Thyroid gland (tissue), 4 donors: ENCODE results near the gene TGM3.

Experiments
- POLR2A ChIP-seq, 2 donors: fragments of 450-650 bp; IDR thresholded peaks; one replicate each; pipeline ENCODE4 v1.6.1; 2017; ENCODE audit warnings: antibody characterized with exemption in 2 of 2, mild to moderate bottlenecking in 2 of 2, moderate library complexity in 1 of 2
- TF ChIP-seq, protein P1 (sequence below), 6 experiments: fragments of 200-600 bp in 3 of 6; fragments of 450-650 bp in 3 of 6; sonication (generic) in 3 of 6; IDR thresholded peaks; one replicate each; pipeline ENCODE4 v1.5.1; 2016 to 2019; ENCODE audit warnings: antibody characterized with exemption in 6 of 6, mild to moderate bottlenecking in 2 of 6, inconsistent platforms in 1 of 6, moderate library complexity in 1 of 6

DNA sequence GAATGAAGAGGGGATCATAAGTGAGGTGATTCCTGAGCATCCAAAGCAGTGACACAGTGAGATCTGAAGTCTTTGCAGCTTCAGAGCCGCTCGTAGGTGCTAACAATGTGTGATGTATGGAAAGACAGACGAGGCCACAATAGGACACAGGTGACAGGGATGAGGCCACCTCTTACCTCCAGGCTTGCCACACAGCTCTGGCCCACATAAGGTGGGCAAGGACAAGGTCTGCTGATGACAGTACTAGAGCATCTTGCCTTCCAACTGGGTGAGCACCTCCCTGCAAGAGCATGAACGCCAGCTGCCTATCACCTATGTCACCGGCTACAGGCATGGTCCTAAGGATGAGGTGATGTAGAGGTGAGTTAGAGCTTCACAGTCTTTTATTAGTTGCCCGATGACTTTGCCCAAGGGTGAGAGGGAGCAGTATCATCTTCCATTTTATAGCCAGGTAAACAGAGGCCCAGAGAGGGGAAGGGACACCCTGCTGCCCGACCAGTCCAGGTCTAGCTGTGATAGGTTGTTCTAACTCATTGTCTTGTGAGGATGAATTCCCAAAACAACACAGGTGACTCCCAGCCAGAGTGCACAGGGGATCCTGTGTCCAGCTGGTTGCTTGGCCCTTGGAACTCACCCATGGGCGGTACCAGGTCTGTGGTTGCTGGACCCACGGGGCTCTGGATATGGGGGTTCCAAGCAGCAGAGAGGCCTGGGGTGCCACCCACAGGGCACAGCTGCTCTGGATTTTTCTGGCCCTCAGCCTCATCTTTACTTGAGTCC, 78.7 kb downstream of the TGM3 start:
- no peak for TF ChIP-seq POLR2A (IDR thresholded peaks at IDR 0.05)
- TF ChIP-seq, protein P1, sequence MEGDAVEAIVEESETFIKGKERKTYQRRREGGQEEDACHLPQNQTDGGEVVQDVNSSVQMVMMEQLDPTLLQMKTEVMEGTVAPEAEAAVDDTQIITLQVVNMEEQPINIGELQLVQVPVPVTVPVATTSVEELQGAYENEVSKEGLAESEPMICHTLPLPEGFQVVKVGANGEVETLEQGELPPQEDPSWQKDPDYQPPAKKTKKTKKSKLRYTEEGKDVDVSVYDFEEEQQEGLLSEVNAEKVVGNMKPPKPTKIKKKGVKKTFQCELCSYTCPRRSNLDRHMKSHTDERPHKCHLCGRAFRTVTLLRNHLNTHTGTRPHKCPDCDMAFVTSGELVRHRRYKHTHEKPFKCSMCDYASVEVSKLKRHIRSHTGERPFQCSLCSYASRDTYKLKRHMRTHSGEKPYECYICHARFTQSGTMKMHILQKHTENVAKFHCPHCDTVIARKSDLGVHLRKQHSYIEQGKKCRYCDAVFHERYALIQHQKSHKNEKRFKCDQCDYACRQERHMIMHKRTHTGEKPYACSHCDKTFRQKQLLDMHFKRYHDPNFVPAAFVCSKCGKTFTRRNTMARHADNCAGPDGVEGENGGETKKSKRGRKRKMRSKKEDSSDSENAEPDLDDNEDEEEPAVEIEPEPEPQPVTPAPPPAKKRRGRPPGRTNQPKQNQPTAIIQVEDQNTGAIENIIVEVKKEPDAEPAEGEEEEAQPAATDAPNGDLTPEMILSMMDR (IDR thresholded peaks at IDR 0.05): no peak
